CD14-positive monocyte (primary cell): ENCODE measurements around the gene NBEA. TPM values are rescaled to one million over a fixed set of nuclear protein-coding genes. Genes with fewer than 3 reads are reported as not detected.

Experiments
- DNase-seq, 3 donors: peaks; one replicate each; pipeline ENCODE4 v3.0.0-alpha.2; 2011 to 2022
- H2AFZ ChIP-seq: 2 replicates; pipeline ENCODE4 v1.6.0; 2012; ENCODE audit warnings: mild to moderate bottlenecking, low read depth, low read length, inconsistent platforms; ENCODE audit not compliant: insufficient read depth, poor library complexity, severe bottlenecking
- H3K27ac ChIP-seq, 2 donors: 1 replicate in 1 of 2; 2 replicates in 1 of 2; pipeline ENCODE4 v1.5.1; 2012 to 2013; ENCODE audit warnings: low read length in 2 of 2, control low read depth in 1 of 2, inconsistent platforms in 1 of 2, low read depth in 1 of 2, mild to moderate bottlenecking in 1 of 2
- H3K27me3 ChIP-seq, 2 donors: one replicate each; pipeline versions ENCODE4 v1.6.0 to v1.6.1; 2011 to 2013; ENCODE audit warnings: low read length in 2 of 2; ENCODE audit not compliant: control insufficient read depth in 2 of 2, insufficient read depth in 2 of 2
- H3K36me3 ChIP-seq, 2 donors: replicated peaks in 1 of 2; 1 replicate in 1 of 2; 2 replicates in 1 of 2; pipeline versions ENCODE4 v1.5.1 to v1.6.1; 2012 to 2013; ENCODE audit warnings: low read length in 2 of 2, control low read depth in 1 of 2, inconsistent platforms in 1 of 2, mild to moderate bottlenecking in 1 of 2; ENCODE audit not compliant: insufficient read depth in 2 of 2, control insufficient read depth in 1 of 2
- H3K4me1 ChIP-seq, 2 donors: 1 replicate in 1 of 2; 2 replicates in 1 of 2; pipeline versions ENCODE4 v1.5.1 to v1.6.1; 2012 to 2013; ENCODE audit warnings: low read length in 2 of 2, control low read depth in 1 of 2, inconsistent platforms in 1 of 2, mild to moderate bottlenecking in 1 of 2, moderate library complexity in 1 of 2; ENCODE audit not compliant: insufficient read depth in 2 of 2, control insufficient read depth in 1 of 2
- H3K4me2 ChIP-seq: replicated peaks from 2 replicates; pipeline ENCODE3; 2012; ENCODE audit warnings: low read length, moderate library complexity, mild to moderate bottlenecking; ENCODE audit not compliant: poor library complexity, severe bottlenecking; ENCODE audit errors: extremely low read depth
- H3K4me3 ChIP-seq, 3 experiments: fragments of 200-600 bp in 1 of 3; sonication (generic) in 1 of 3; replicated peaks in 1 of 3; 1 replicate in 2 of 3; 2 replicates in 1 of 3; pipeline ENCODE4 v1.5.1; 2011 to 2013; ENCODE audit warnings: low read length in 3 of 3, mild to moderate bottlenecking in 3 of 3, control low read depth in 2 of 3, low read depth in 2 of 3, inconsistent platforms in 1 of 3, moderate library complexity in 1 of 3
- H3K79me2 ChIP-seq: 2 replicates; pipeline ENCODE4 v1.6.0; 2012; ENCODE audit warnings: mild to moderate bottlenecking, control low read depth, inconsistent platforms, low read length, moderate library complexity; ENCODE audit not compliant: insufficient read depth
- H3K9ac ChIP-seq: 2 replicates; pipeline ENCODE4 v1.6.0; 2017; ENCODE audit warnings: low read length, mild to moderate bottlenecking; ENCODE audit not compliant: insufficient read depth, poor library complexity, severe bottlenecking
- H3K9me3 ChIP-seq, 2 donors: replicated peaks in 1 of 2; 1 replicate in 1 of 2; 2 replicates in 1 of 2; pipeline versions ENCODE4 v1.5.1 to v1.6.1; 2012 to 2013; ENCODE audit warnings: low read length in 2 of 2, control low read depth in 1 of 2; ENCODE audit not compliant: control insufficient read depth in 1 of 2, insufficient read depth in 1 of 2
- H4K20me1 ChIP-seq: 2 replicates; pipeline ENCODE4 v1.6.0; 2012; ENCODE audit warnings: mild to moderate bottlenecking, low read length, control low read depth, moderate library complexity; ENCODE audit not compliant: insufficient read depth
- H3K27ac Mint-ChIP-seq, 7 donors: one replicate each; pipeline ENCODE4 v1.8.0; 2020; ENCODE audit warnings: mild to moderate bottlenecking in 7 of 7, mixed read lengths in 7 of 7, moderate library complexity in 6 of 7, inconsistent platforms in 2 of 7
- H3K27me3 Mint-ChIP-seq, 3 donors: one replicate each; pipeline ENCODE4 v1.8.0; 2021 to 2022; ENCODE audit warnings: low read depth in 3 of 3, mild to moderate bottlenecking in 3 of 3, mixed read lengths in 3 of 3, moderate library complexity in 3 of 3, inconsistent platforms in 1 of 3
- H3K36me3 Mint-ChIP-seq, 2 donors: one replicate each; pipeline ENCODE4 v1.8.0; 2020; ENCODE audit warnings: mixed read lengths in 2 of 2, inconsistent platforms in 1 of 2, mild to moderate bottlenecking in 1 of 2
- H3K4me1 Mint-ChIP-seq: one replicate; pipeline ENCODE4 v1.8.0; 2020; ENCODE audit warnings: mild to moderate bottlenecking, mixed read lengths
- H3K4me3 Mint-ChIP-seq, 2 donors: one replicate each; pipeline ENCODE4 v1.8.0; 2020; ENCODE audit warnings: mild to moderate bottlenecking in 2 of 2, mixed read lengths in 2 of 2, moderate library complexity in 1 of 2
- H3K9me3 Mint-ChIP-seq, 7 donors: one replicate each; pipeline ENCODE4 v1.8.0; 2020 to 2022; ENCODE audit warnings: mixed read lengths in 7 of 7, mild to moderate bottlenecking in 6 of 7, moderate library complexity in 6 of 7, inconsistent platforms in 2 of 7
- WGBS: methylation state at CpG from one replicate; pipeline ENCODE4 v1.1.5; 2013; ENCODE audit warnings: missing lambda C conversion rate; ENCODE audit not compliant: insufficient coverage; 5-methylcytosine and 5-hydroxymethylcytosine counted together
- intact Hi-C, 2 donors: fragments of 100-400 bp; cut with micrococcal nuclease; formaldehyde crosslinking; loops; one replicate each; pipeline versions ENCODE4 v1.15.0 to v1.15.1; 2023
- polyA plus RNA-seq, 3 donors: library from polyadenylated mRNA; depleted of rRNA in 1 of 3; unstranded in 2 of 3; stranded (reverse) in 1 of 3; fragments of 300-500 nt in 2 of 3; fragments of >200 nt in 1 of 3; fragmentation: Illumina TruSeq in 2 of 3; gene quantifications; 1 replicate in 2 of 3; 2 replicates in 1 of 3; pipeline ENCODE4 v1.2.3, GENCODE V29; 2012 to 2021
- TF ChIP-seq, protein P1 (sequence below): fragments of 200-600 bp; IDR thresholded peaks from one replicate; pipeline ENCODE4 v1.8.0; 2022; ENCODE audit warnings: antibody characterized with exemption, mild to moderate bottlenecking

NBEA gene
- polyA plus RNA-seq, 3 donors, result 0.03 to 0.23 (median 0.08) TPM

DNA sequence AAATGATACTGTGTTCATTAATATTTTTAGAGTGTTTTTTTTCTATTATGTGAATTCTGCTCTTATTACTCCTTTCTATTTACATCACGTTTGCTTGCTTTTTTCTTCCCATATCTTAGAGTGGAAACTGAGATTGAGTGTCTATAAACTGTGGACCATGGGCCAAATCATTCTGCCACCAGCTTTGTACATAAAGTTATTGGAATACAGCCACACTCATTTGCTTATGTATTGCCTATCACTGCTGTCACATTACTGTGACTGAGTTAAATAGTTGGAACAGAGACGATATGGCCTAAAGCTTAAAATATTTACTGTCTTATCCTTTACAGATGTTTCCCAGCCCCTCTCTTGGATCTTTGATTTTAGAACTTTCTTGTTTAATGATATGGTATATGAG is 274.1 kb downstream of the NBEA start:
- Histone ChIP-seq H3K79me2 (no peaks in the 10 kb centered on the region), H3K36me3 (no peaks in the 10 kb centered on the region), H3K4me3 (no peak overlapping the region), H3K4me1 (no peaks in the 10 kb centered on the region), H3K9ac (no peak overlapping the region), H3K4me2 (no peak overlapping the region), H3K27ac (no peak overlapping the region), H3K27me3 (no peaks in the 10 kb centered on the region), H2AFZ (no peak overlapping the region), H4K20me1 (no peaks in the 10 kb centered on the region), H3K9me3 (no peaks in the 10 kb centered on the region)
- TF ChIP-seq, protein P1, sequence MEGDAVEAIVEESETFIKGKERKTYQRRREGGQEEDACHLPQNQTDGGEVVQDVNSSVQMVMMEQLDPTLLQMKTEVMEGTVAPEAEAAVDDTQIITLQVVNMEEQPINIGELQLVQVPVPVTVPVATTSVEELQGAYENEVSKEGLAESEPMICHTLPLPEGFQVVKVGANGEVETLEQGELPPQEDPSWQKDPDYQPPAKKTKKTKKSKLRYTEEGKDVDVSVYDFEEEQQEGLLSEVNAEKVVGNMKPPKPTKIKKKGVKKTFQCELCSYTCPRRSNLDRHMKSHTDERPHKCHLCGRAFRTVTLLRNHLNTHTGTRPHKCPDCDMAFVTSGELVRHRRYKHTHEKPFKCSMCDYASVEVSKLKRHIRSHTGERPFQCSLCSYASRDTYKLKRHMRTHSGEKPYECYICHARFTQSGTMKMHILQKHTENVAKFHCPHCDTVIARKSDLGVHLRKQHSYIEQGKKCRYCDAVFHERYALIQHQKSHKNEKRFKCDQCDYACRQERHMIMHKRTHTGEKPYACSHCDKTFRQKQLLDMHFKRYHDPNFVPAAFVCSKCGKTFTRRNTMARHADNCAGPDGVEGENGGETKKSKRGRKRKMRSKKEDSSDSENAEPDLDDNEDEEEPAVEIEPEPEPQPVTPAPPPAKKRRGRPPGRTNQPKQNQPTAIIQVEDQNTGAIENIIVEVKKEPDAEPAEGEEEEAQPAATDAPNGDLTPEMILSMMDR, result no peak
- H3K4me1 Mint-ChIP-seq, result no peaks in the 10 kb centered on the region
- no peak for DNase-seq
- H3K27me3 Mint-ChIP-seq, result no peaks in the 10 kb centered on the region
- no peak overlapping the region for H3K27ac Mint-ChIP-seq
- no peak overlapping the region for H3K4me3 Mint-ChIP-seq
- WGBS, result no CpG with 5 or more reads among the region's 2 CpGs
- intact Hi-C loops, result no loop called here
- peaks cover 0 to 5% (median 3%) of the 10 kb centered on the region in 7 donors for H3K9me3 Mint-ChIP-seq
- H3K36me3 Mint-ChIP-seq, result no peaks in the 10 kb centered on the region

- no peak overlapping the region for H3K4me3 Mint-ChIP-seq
- no peak for DNase-seq
- TF ChIP-seq, protein P1, result no peak
- Histone ChIP-seq H3K4me1 (no peaks in the 10 kb centered on the region), H3K27me3 (no peaks in the 10 kb centered on the region), H3K9me3 (no peaks in the 10 kb centered on the region), H2AFZ (no peak overlapping the region), H3K4me2 (no peak overlapping the region), H3K79me2 (no peaks in the 10 kb centered on the region), H3K9ac (no peak overlapping the region), H3K4me3 (no peak overlapping the region), H3K27ac (no peak overlapping the region), H3K36me3 (no peaks in the 10 kb centered on the region), H4K20me1 (no peaks in the 10 kb centered on the region)
- peaks cover 0 to 5% (median 3%) of the 10 kb centered on the region in 7 donors for H3K9me3 Mint-ChIP-seq
- no peaks in the 10 kb centered on the region for H3K4me1 Mint-ChIP-seq
- no CpG with 5 or more reads among the region's 1 CpG for WGBS
- intact Hi-C loops, result no loop called here
- no peaks in the 10 kb centered on the region for H3K36me3 Mint-ChIP-seq
- no peak overlapping the region for H3K27ac Mint-ChIP-seq
- H3K27me3 Mint-ChIP-seq, result no peaks in the 10 kb centered on the region
Observed at GRCh38 chr13:35219021-35219420, 277.0 kb downstream of the NBEA start.
